RWPE2 (cell line): Measurements from ENCODE around the gene PTPMT1.

Experiments used
- ATAC-seq: fragments of 200-7000 bp; cut with Tn5 transposase; 3 replicates; pipeline ENCODE4 v1.9.1; 2021; ENCODE audit warnings: low read depth
- DNase-seq: peaks from one replicate; pipeline ENCODE4 v3.0.0-alpha.2; 2020; ENCODE audit warnings: low spot score
- H3K27ac ChIP-seq: fragments of 450-650 bp; 2 replicates; pipeline ENCODE4 v1.5.1; 2017; ENCODE audit warnings: mild to moderate bottlenecking; ENCODE audit not compliant: poor library complexity, severe bottlenecking
- H3K27me3 ChIP-seq: fragments of 250-450 bp; sonication (Bioruptor Pico); 2 replicates; pipeline ENCODE4 v1.5.1; 2021; ENCODE audit warnings: mild to moderate bottlenecking, moderate library complexity; ENCODE audit not compliant: insufficient read depth, poor library complexity, severe bottlenecking
- H3K36me3 ChIP-seq: fragments of 250-450 bp; sonication (Bioruptor Pico); 2 replicates; pipeline ENCODE4 v1.5.1; 2020; ENCODE audit warnings: low read depth, mild to moderate bottlenecking, moderate library complexity
- H3K4me1 ChIP-seq: fragments of 250-450 bp; sonication (Bioruptor Pico); 2 replicates; pipeline ENCODE4 v1.5.1; 2021; ENCODE audit warnings: mild to moderate bottlenecking, moderate library complexity; ENCODE audit not compliant: insufficient read depth, poor library complexity, severe bottlenecking
- H3K4me3 ChIP-seq: fragments of 250-450 bp; sonication (Bioruptor Pico); 2 replicates; pipeline ENCODE4 v1.5.1; 2021; ENCODE audit warnings: mild to moderate bottlenecking, moderate library complexity; ENCODE audit not compliant: severe bottlenecking
- H3K9me3 ChIP-seq: fragments of 250-450 bp; sonication (Bioruptor Pico); 2 replicates; pipeline ENCODE4 v1.5.1; 2021; ENCODE audit warnings: mild to moderate bottlenecking, moderate library complexity; ENCODE audit not compliant: severe bottlenecking
- CTCF ChIP-seq: fragments of 450-650 bp; IDR thresholded peaks from one replicate; pipeline ENCODE4 v1.5.1; 2017; ENCODE audit warnings: mild to moderate bottlenecking, moderate library complexity; ENCODE audit not compliant: poor library complexity, severe bottlenecking

Gene PTPMT1

DNA sequence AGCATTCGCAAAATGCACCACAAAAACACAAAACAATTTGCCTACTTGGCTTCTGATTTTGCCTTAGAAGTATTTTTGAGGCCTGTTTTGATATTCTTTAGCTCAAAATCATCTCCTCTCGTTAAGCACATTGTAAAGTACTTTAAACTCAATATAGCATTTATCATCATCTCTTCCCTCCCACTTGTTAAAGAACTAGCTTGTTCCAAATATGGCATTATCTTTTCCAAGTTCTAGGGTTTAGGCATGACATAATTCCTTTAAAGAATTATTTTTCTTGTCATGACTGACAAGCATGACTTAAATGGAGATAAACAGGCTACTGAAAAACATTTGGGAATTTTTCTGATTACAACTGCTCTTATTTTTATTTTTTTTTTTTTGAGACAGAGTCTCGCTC lies 33.7 kb upstream of the PTPMT1 start:
- no peak for ATAC-seq
- H3K36me3 ChIP-seq, result peaks cover 52% of the 10 kb centered on the region
- H3K4me1 ChIP-seq, result peaks cover 13% of the 10 kb centered on the region

DNA sequence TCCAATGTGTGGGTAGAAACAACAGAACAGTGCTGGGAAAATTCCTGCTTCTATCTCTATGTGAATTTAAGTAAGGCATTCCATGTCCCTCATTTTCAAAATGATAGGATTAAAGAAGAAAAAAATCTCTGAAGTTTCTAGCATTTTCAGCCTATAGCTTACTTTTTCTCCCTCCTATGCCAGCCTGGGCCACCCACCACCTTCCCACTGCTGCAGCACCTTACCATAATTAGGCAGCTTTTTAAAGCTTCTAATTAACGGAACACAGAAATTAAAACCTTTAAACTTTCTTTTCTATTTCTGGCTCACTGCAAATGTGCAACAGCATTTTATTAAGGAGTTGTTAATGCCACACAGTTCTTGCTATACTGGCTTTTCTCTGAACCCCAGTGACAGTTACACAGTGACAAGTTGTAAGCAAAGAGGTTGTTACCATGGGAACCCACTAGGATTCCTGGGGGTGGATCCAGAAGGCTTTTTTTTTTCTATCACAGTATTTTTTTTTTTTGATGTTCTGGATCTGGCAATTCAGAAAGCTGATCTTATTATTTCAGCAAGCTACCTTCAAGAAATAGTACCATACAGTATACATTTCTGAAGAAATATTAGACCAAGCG lies 32.7 kb upstream of the PTPMT1 start:
- H3K4me1 ChIP-seq, result peaks cover 13% of the 10 kb centered on the region
- no peaks in the 10 kb centered on the region for H3K9me3 ChIP-seq
- no peaks in the 10 kb centered on the region for H3K27me3 ChIP-seq
- H3K27ac ChIP-seq, result no peak overlapping the region
- no peak for TF ChIP-seq CTCF
- peaks cover 52% of the 10 kb centered on the region for H3K36me3 ChIP-seq
- no peak overlapping the region for H3K4me3 ChIP-seq
- no peak for DNase-seq
- no peak for ATAC-seq

More for the DNA sequence above, 33.7 kb upstream of the PTPMT1 start:
- no peak for TF ChIP-seq CTCF
- no peaks in the 10 kb centered on the region for H3K9me3 ChIP-seq
- H3K4me3 ChIP-seq, result no peak overlapping the region
- no peak overlapping the region for H3K27ac ChIP-seq
- no peaks in the 10 kb centered on the region for H3K27me3 ChIP-seq
- DNase-seq, result no peak

DNA sequence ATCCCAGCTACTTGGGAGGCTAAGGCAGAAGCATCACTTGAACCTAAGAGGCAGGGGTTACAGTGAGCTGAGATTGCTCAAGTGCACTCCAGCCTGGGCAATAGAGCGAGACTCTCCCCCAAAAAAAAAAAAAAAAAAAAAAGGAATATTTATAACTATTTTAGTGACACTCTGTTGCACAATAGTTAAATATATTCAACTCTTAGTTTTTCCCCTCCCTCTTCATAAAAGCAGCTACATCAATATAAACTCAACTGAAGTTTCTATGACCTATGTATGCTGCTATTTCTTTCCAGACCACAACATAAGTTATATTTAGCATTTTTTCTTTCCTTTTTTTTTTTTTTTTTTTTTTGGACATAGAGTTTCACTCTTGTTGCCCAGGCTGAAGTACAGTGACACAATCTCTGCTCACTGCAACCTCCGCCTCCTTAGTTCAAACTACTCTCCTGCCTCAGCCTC lies 31.7 kb upstream of the PTPMT1 start:
- Histone ChIP-seq H3K27ac (no peak overlapping the region), H3K4me3 (no peak overlapping the region), H3K27me3 (no peaks in the 10 kb centered on the region), H3K36me3 (peaks cover 47% of the 10 kb centered on the region), H3K4me1 (peaks cover 16% of the 10 kb centered on the region), H3K9me3 (no peaks in the 10 kb centered on the region)
- TF ChIP-seq CTCF, result no peak
- ATAC-seq (no peak), DNase-seq (no peak)

- H3K27me3 ChIP-seq, result no peaks in the 10 kb centered on the region
- DNase-seq, result no peak
- no peak for TF ChIP-seq CTCF
- H3K9me3 ChIP-seq, result no peaks in the 10 kb centered on the region
- H3K27ac ChIP-seq, result no peak overlapping the region
- H3K36me3 ChIP-seq, result peaks cover 46% of the 10 kb centered on the region
- H3K4me1 ChIP-seq, result peaks cover 26% of the 10 kb centered on the region
- H3K4me3 ChIP-seq, result no peak overlapping the region
- no peak for ATAC-seq
Measured at GRCh38 chr11:47534704-47535251, 30.6 kb upstream of the PTPMT1 start.

DNA sequence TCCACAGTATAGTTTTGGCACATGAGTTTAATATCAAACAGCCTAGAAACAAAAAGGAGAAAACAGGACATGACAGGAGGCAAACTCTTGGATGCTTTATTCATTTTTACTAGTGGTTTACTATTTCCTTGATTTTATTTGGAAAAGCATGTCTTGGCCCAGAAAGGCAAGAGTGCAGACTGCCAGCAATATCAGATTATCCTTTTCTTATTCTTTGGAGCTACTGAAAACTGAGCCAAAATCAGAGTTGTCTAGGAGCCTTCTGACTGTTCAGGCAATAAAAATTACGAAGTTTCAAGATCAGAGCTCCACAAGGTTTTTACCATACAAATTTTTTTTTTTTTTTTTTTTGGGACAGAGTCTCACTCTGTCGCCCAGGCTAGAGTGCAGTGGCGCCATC lies 28.5 kb upstream of the PTPMT1 start:
- no peak for ATAC-seq
- H3K9me3 ChIP-seq, result no peaks in the 10 kb centered on the region
- no peak for TF ChIP-seq CTCF
- peaks cover 31% of the 10 kb centered on the region for H3K36me3 ChIP-seq
- H3K27ac ChIP-seq, result peak overlapping the region; percentile 98
- no peak overlapping the region for H3K4me3 ChIP-seq
- no peaks in the 10 kb centered on the region for H3K27me3 ChIP-seq
- H3K4me1 ChIP-seq, result peaks cover 42% of the 10 kb centered on the region
- DNase-seq, result no peak
